ENCODE data around the gene MEP1A. TPM values are rescaled to one million over a fixed set of nuclear protein-coding genes. Genes with fewer than 3 reads are reported as not detected.

The MEP1A gene
- total and polyA plus RNA-seq, 2 of the 13 experiments (the other 11 are each of a cell fraction or from before 2014, with no cell fraction given) = 0.24 to 0.83 TPM

GRCh38 chr6:46848684-46849360 lies 55.6 kb downstream of the MEP1A start (continued):
- TF ChIP-seq ESRRA (CRISPR knock-in tag; IDR thresholded peaks at IDR 0.05; ENCODE audit: low read depth) (peak; percentile 43; the same call in 1 of the 2 replicates), SOX5 (CRISPR knock-in tag; IDR thresholded peaks at IDR 0.05; ENCODE audit: borderline replicate concordance) (no peak; the same call in 1 of the 2 replicates), RAD21 (CRISPR knock-in tag; IDR thresholded peaks at IDR 0.05) (peak; percentile 97), ZBTB7A (CRISPR knock-in tag; IDR thresholded peaks at IDR 0.05) (no peak), RFXAP (CRISPR knock-in tag; IDR thresholded peaks at IDR 0.05; ENCODE audit: borderline replicate concordance) (no peak), SUZ12 (IDR thresholded peaks at IDR 0.05; ENCODE audit: low read depth, low read length) (no peak), ZBTB1 (CRISPR knock-in tag; IDR thresholded peaks at IDR 0.05; ENCODE audit: borderline replicate concordance) (no peak), ARNTL (CRISPR knock-in tag; IDR thresholded peaks at IDR 0.05) (0 out of 2 replicates have a peak, but pooled peaks have one; percentile 34), MTA3 (CRISPR knock-in tag; IDR thresholded peaks at IDR 0.05) (no peak), ZNF790 (CRISPR knock-in tag; IDR thresholded peaks at IDR 0.05; ENCODE audit: borderline replicate concordance) (no peak), GFI1 (CRISPR knock-in tag; IDR thresholded peaks at IDR 0.05; ENCODE audit: borderline replicate concordance) (no peak), NFAT5 (CRISPR knock-in tag; IDR thresholded peaks at IDR 0.05) (no peak; the same call in 1 of the 2 replicates)
- TF ChIP-seq, protein P1, sequence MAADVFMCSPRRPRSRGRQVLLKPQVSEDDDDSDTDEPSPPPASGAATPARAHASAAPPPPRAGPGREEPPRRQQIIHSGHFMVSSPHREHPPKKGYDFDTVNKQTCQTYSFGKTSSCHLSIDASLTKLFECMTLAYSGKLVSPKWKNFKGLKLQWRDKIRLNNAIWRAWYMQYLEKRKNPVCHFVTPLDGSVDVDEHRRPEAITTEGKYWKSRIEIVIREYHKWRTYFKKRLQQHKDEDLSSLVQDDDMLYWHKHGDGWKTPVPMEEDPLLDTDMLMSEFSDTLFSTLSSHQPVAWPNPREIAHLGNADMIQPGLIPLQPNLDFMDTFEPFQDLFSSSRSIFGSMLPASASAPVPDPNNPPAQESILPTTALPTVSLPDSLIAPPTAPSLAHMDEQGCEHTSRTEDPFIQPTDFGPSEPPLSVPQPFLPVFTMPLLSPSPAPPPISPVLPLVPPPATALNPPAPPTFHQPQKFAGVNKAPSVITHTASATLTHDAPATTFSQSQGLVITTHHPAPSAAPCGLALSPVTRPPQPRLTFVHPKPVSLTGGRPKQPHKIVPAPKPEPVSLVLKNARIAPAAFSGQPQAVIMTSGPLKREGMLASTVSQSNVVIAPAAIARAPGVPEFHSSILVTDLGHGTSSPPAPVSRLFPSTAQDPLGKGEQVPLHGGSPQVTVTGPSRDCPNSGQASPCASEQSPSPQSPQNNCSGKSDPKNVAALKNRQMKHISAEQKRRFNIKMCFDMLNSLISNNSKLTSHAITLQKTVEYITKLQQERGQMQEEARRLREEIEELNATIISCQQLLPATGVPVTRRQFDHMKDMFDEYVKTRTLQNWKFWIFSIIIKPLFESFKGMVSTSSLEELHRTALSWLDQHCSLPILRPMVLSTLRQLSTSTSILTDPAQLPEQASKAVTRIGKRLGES (CRISPR knock-in tag; IDR thresholded peaks at IDR 0.05; ENCODE audit: borderline replicate concordance) = no peak
- TF ChIP-seq, protein P2, sequence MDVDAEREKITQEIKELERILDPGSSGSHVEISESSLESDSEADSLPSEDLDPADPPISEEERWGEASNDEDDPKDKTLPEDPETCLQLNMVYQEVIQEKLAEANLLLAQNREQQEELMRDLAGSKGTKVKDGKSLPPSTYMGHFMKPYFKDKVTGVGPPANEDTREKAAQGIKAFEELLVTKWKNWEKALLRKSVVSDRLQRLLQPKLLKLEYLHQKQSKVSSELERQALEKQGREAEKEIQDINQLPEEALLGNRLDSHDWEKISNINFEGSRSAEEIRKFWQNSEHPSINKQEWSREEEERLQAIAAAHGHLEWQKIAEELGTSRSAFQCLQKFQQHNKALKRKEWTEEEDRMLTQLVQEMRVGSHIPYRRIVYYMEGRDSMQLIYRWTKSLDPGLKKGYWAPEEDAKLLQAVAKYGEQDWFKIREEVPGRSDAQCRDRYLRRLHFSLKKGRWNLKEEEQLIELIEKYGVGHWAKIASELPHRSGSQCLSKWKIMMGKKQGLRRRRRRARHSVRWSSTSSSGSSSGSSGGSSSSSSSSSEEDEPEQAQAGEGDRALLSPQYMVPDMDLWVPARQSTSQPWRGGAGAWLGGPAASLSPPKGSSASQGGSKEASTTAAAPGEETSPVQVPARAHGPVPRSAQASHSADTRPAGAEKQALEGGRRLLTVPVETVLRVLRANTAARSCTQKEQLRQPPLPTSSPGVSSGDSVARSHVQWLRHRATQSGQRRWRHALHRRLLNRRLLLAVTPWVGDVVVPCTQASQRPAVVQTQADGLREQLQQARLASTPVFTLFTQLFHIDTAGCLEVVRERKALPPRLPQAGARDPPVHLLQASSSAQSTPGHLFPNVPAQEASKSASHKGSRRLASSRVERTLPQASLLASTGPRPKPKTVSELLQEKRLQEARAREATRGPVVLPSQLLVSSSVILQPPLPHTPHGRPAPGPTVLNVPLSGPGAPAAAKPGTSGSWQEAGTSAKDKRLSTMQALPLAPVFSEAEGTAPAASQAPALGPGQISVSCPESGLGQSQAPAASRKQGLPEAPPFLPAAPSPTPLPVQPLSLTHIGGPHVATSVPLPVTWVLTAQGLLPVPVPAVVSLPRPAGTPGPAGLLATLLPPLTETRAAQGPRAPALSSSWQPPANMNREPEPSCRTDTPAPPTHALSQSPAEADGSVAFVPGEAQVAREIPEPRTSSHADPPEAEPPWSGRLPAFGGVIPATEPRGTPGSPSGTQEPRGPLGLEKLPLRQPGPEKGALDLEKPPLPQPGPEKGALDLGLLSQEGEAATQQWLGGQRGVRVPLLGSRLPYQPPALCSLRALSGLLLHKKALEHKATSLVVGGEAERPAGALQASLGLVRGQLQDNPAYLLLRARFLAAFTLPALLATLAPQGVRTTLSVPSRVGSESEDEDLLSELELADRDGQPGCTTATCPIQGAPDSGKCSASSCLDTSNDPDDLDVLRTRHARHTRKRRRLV (CRISPR knock-in tag; IDR thresholded peaks at IDR 0.05) = no peak
- TF ChIP-seq, protein P3, sequence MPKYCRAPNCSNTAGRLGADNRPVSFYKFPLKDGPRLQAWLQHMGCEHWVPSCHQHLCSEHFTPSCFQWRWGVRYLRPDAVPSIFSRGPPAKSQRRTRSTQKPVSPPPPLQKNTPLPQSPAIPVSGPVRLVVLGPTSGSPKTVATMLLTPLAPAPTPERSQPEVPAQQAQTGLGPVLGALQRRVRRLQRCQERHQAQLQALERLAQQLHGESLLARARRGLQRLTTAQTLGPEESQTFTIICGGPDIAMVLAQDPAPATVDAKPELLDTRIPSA (CRISPR knock-in tag; IDR thresholded peaks at IDR 0.05; ENCODE audit: borderline replicate concordance) = no peak

All from HepG2 (cell line).